ENCODE data around the gene PLEKHM1.
"Not testable (repeated sequence)": the region's sequence is repeated elsewhere in the genome, so short reads cannot be mapped to it uniquely, and the experiment has no call there.

PLEKHM1 gene

DNA sequence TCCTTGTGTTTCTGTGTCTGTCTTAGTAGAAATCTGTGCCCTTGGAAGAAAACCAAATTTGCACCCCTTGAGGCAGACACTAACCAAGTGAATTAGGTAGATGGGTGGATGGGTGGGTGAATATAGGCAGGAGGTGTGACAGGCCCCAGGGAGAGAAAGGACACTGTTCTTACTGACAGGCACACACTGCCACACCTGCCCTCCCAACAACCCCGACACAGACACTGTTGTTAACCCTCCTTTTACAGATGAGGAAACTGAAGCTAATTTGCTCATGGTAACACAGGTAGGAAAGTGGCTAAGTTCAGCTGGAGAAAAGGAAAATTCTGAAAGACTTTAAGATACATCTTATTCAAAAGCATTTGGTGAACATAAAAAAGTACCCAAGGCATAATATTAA lies 42.0 kb downstream of the PLEKHM1 start:
- not testable (repeated sequence) for H3K36me3 ChIP-seq (ENCODE audit: control insufficient read depth, insufficient read depth, low read length); H3K27me3 ChIP-seq (ENCODE audit: control insufficient read depth, insufficient read depth, low read length); DNase-seq (ENCODE audit: low read depth, low spot score); H3K27ac ChIP-seq (ENCODE audit: low read length); H3K9me3 ChIP-seq (ENCODE audit: control insufficient read depth, insufficient read depth, low read length); H3K4me3 ChIP-seq (ENCODE audit: low read length); H3K4me1 ChIP-seq (ENCODE audit: control insufficient read depth, insufficient read depth, low read length)
- no CpG with 5 or more reads among the region's 1 CpG for WGBS (ENCODE audit: insufficient coverage, insufficient read length)

- not testable (repeated sequence) for H3K36me3 ChIP-seq (ENCODE audit: control insufficient read depth, insufficient read depth, low read length); H3K9me3 ChIP-seq (ENCODE audit: control insufficient read depth, insufficient read depth, low read length); DNase-seq (ENCODE audit: low read depth, low spot score); H3K27ac ChIP-seq (ENCODE audit: low read length); H3K4me1 ChIP-seq (ENCODE audit: control insufficient read depth, insufficient read depth, low read length); H3K4me3 ChIP-seq (ENCODE audit: low read length); H3K27me3 ChIP-seq (ENCODE audit: control insufficient read depth, insufficient read depth, low read length)
- no CpG with 5 or more reads among the region's 7 CpGs for WGBS (ENCODE audit: insufficient coverage, insufficient read length)
Observed at GRCh38 chr17:45448066-45448465, 42.5 kb downstream of the PLEKHM1 start.

DNA sequence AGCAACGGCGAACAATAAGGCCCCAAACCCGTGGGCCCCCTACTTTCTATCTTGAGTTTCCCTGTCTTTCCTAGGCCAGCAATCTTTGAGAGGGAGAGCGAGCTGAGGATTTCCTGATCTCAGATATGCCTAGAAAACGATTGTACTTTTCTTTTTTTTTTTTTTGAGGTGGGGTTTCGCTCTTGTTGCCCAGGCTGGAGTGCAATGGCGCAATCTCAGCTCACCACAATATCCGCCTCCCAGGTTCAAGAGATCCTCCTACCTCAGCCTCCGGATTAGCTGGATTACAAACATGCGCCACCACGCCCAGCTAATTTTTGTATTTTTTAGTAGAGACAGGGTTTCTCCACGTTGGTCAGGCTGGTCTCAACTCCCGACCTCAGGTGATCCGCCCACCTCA lies 42.9 kb downstream of the PLEKHM1 start:
- not testable (repeated sequence) for H3K27ac ChIP-seq (ENCODE audit: low read length); H3K4me3 ChIP-seq (ENCODE audit: low read length); DNase-seq (ENCODE audit: low read depth, low spot score); H3K4me1 ChIP-seq (ENCODE audit: control insufficient read depth, insufficient read depth, low read length); H3K9me3 ChIP-seq (ENCODE audit: control insufficient read depth, insufficient read depth, low read length); H3K27me3 ChIP-seq (ENCODE audit: control insufficient read depth, insufficient read depth, low read length); H3K36me3 ChIP-seq (ENCODE audit: control insufficient read depth, insufficient read depth, low read length)
- no CpG with 5 or more reads among the region's 14 CpGs for WGBS (ENCODE audit: insufficient coverage, insufficient read length)

- not testable (repeated sequence) for H3K27me3 ChIP-seq (ENCODE audit: control insufficient read depth, insufficient read depth, low read length); H3K27ac ChIP-seq (ENCODE audit: low read length); H3K4me1 ChIP-seq (ENCODE audit: control insufficient read depth, insufficient read depth, low read length); H3K9me3 ChIP-seq (ENCODE audit: control insufficient read depth, insufficient read depth, low read length); H3K4me3 ChIP-seq (ENCODE audit: low read length); H3K36me3 ChIP-seq (ENCODE audit: control insufficient read depth, insufficient read depth, low read length); DNase-seq (ENCODE audit: low read depth, low spot score)
- no CpG with 5 or more reads among the region's 8 CpGs for WGBS (ENCODE audit: insufficient coverage, insufficient read length)
Observed at GRCh38 chr17:45446872-45447625, 43.5 kb downstream of the PLEKHM1 start.

DNA sequence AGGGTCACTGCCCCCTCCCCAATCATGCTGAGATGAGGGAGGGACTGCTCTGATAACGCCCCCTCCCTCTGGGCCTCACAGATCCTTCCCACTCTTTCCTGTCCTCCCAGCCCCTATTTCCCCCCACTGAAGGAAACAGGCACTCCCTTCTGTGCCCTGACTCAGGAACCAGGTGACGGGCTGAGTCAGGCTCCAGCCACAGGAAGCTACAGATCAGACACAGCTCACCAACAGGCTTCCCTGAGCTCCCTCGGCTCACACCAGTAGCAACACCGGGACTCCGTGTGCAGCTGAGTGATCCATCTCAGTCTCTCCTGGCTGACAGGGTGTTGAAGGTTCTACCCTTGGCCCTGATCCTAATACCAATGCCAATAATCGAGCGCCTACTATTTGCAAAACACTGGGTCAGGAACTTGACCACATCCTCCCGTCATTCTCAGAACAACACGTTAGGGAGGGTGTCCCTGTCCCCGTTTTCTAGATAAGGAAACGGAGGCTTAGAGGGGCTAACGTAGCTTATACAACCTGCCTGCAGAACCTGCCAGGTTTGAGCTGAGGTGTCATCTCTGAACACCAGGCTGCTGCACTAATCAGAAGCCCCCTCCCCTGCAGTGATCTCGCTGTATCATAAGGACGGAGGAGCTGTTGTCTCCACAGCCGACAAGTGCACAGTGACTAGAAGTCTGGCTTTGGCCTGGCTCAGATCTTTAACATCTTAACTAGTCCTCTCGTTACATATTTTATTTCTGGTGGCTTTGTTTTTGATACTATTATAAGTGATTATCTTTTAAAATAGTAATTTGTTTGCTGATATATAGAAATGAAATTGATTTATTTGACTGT lies 44.4 kb downstream of the PLEKHM1 start:
- H3K4me3 ChIP-seq (ENCODE audit: low read length); H3K4me1 ChIP-seq (ENCODE audit: control insufficient read depth, insufficient read depth, low read length); H3K9me3 ChIP-seq (ENCODE audit: control insufficient read depth, insufficient read depth, low read length); H3K36me3 ChIP-seq (ENCODE audit: control insufficient read depth, insufficient read depth, low read length); DNase-seq (ENCODE audit: low read depth, low spot score); H3K27me3 ChIP-seq (ENCODE audit: control insufficient read depth, insufficient read depth, low read length); H3K27ac ChIP-seq (ENCODE audit: low read length): not testable (repeated sequence)
- WGBS (ENCODE audit: insufficient coverage, insufficient read length) = no CpG with 5 or more reads among the region's 16 CpGs

DNA sequence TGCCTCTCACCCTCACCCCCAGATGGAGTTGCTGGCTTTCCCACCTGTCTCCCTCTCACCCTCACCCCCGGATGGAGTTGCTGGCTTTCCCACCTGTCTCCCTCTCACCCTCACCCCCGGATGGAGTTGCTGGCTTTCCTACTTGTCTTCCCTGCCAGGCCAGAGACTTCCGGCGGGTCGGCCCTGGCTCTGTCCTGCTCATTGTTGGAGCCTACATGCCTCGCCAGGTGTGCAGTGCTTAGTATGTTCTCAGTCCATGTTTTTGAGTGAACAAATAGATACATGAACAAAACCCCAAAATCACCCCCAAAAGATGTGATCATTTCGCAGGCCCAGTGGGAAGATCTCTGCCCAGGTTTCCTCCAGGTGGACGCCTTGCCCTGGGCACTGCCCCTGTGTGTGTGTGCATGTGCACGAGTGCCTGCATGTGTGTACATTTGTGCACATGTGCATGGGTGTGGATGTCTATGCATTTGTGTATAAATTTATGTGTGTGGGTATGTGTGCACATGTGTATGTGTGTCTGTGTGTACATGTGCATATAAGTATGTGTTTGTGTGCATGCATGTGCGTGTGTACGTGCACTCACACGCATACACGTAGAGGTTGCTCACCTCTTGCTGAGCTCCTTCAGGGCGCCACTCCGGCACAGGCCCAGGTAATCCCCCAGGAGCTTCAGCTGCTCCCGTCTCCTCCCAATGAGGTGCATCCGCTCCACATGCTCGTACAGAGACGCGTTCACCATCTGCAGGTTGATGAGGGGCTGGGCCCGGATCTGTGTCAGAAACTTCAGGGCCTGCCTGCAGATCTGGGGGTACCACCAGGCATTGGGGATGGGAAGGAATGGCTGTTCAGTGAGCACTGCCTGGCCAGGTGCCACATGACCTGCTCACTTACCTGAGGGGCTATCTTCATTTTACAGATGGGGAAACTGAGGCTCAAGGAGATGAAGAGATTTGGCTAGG lies 45.4 kb downstream of the PLEKHM1 start:
- H3K4me3 ChIP-seq (ENCODE audit: low read length); H3K9me3 ChIP-seq (ENCODE audit: control insufficient read depth, insufficient read depth, low read length); H3K27ac ChIP-seq (ENCODE audit: low read length); DNase-seq (ENCODE audit: low read depth, low spot score); H3K27me3 ChIP-seq (ENCODE audit: control insufficient read depth, insufficient read depth, low read length); H3K36me3 ChIP-seq (ENCODE audit: control insufficient read depth, insufficient read depth, low read length); H3K4me1 ChIP-seq (ENCODE audit: control insufficient read depth, insufficient read depth, low read length): not testable (repeated sequence)
- WGBS (ENCODE audit: insufficient coverage, insufficient read length) = no CpG with 5 or more reads among the region's 21 CpGs

DNA sequence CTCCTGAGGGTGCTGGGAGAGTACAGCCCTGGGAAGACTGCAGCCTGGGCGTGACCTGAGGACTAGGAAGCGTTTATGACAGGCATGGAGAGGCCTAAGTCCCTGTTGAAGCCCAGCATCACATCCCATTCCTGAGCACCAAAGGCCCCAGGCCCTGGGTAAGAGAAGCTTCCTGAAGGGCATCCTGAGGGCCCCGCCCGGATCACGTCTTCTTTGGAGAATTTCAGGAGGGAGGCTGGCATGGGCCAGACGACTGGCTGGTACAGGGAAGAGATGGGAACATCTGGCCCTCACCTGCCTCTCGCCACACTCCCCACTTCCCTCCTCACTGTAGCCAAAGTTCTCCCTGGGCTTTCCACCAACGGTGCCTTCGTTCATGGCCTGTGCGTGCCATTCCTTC lies 46.2 kb downstream of the PLEKHM1 start:
- not testable (repeated sequence) for H3K9me3 ChIP-seq (ENCODE audit: control insufficient read depth, insufficient read depth, low read length); H3K27me3 ChIP-seq (ENCODE audit: control insufficient read depth, insufficient read depth, low read length); H3K27ac ChIP-seq (ENCODE audit: low read length); H3K4me1 ChIP-seq (ENCODE audit: control insufficient read depth, insufficient read depth, low read length); DNase-seq (ENCODE audit: low read depth, low spot score); H3K36me3 ChIP-seq (ENCODE audit: control insufficient read depth, insufficient read depth, low read length); H3K4me3 ChIP-seq (ENCODE audit: low read length)
- WGBS (ENCODE audit: insufficient coverage, insufficient read length) = no CpG with 5 or more reads among the region's 10 CpGs

GRCh38 chr17:45443371-45444260 lies 46.9 kb downstream of the PLEKHM1 start:
- not testable (repeated sequence) for H3K27ac ChIP-seq (ENCODE audit: low read length); DNase-seq (ENCODE audit: low read depth, low spot score); H3K9me3 ChIP-seq (ENCODE audit: control insufficient read depth, insufficient read depth, low read length); H3K27me3 ChIP-seq (ENCODE audit: control insufficient read depth, insufficient read depth, low read length); H3K4me3 ChIP-seq (ENCODE audit: low read length); H3K36me3 ChIP-seq (ENCODE audit: control insufficient read depth, insufficient read depth, low read length); H3K4me1 ChIP-seq (ENCODE audit: control insufficient read depth, insufficient read depth, low read length)
- WGBS (ENCODE audit: insufficient coverage, insufficient read length) = no CpG with 5 or more reads among the region's 10 CpGs

- no peak overlapping the region for H3K27ac ChIP-seq (ENCODE audit: low read length)
- H3K36me3 ChIP-seq (ENCODE audit: control insufficient read depth, insufficient read depth, low read length) = no peaks in the 10 kb centered on the region
- H3K4me1 ChIP-seq (ENCODE audit: control insufficient read depth, insufficient read depth, low read length) = peaks cover 6% of the 10 kb centered on the region
- no peak overlapping the region for H3K4me3 ChIP-seq (ENCODE audit: low read length)
- no peaks in the 10 kb centered on the region for H3K27me3 ChIP-seq (ENCODE audit: control insufficient read depth, insufficient read depth, low read length)
- no peaks in the 10 kb centered on the region for H3K9me3 ChIP-seq (ENCODE audit: control insufficient read depth, insufficient read depth, low read length)
- DNase-seq (ENCODE audit: low read depth, low spot score) = no peak
- WGBS (ENCODE audit: insufficient coverage, insufficient read length) = no CpG with 5 or more reads among the region's 14 CpGs
Observed at GRCh38 chr17:45441526-45442310, 48.8 kb downstream of the PLEKHM1 start.

All from iPS DF 6.9 (cell line).